GM11168 (cell line): Measurements from ENCODE around the gene TELO2.

Experiments used
- in situ Hi-C: fragments of 300-500 bp; cut with MboI; formaldehyde crosslinking; loops from one replicate; pipeline ENCODE4 v1.12.0; 2022; ENCODE audit warnings: low sequenced_read_pairs; ENCODE audit not compliant: unreplicated experiment

TELO2 gene

DNA sequence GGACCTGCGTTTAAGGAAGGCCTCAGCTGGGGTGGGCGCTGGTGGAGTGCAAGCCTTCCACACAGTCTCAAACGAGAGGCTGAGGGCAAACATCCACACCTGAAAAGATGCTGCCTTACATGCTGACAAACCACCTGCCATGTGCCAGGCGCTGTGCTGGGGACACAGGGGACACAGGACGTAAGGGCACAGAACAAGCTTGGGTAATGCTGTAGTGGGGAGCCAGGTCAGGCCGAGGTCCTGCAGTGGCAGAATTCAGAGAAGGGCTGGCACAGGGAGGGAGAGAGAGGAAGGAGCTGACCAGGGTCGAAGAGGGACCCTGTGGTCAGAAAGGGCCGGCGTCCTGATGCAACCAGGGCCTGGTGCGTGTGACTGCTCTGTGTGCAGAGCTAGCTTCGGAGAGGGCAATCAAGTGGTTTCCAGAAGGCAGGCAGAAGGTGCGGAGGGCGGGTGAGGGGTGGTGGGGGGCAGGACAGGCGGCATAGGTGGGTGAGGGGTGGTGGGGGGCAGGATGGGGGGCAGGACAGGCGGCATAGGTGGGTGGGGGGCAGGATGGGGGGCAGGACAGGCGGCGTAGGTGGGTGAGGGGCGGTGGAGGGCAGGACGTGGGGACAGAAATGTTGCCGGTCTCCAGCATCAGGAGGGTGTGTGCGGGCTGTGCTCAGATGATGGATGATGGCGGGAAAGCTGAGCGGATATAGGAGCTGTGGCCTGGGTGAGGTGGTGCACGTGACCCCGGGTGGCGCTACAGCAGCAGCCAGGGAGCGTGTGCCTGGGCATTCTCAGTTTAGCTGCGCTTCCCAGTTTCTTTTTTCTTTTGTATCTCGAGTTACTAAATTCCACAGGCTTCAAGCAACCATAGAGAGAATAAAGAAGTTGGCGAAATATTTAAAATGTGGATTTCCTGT lies 18.8 kb downstream of the TELO2 start:
- in situ Hi-C loops: no loop called here

GRCh38 chr16:1512774-1513173 lies 19.6 kb downstream of the TELO2 start:
- in situ Hi-C loops: no loop called here

- in situ Hi-C loops: no loop called here
These were observed 21.3 kb downstream of the TELO2 start for GRCh38 chr16:1514507-1514906.

GRCh38 chr16:1518626-1519135 lies 25.5 kb downstream of the TELO2 start:
- in situ Hi-C loops: no loop called here

DNA sequence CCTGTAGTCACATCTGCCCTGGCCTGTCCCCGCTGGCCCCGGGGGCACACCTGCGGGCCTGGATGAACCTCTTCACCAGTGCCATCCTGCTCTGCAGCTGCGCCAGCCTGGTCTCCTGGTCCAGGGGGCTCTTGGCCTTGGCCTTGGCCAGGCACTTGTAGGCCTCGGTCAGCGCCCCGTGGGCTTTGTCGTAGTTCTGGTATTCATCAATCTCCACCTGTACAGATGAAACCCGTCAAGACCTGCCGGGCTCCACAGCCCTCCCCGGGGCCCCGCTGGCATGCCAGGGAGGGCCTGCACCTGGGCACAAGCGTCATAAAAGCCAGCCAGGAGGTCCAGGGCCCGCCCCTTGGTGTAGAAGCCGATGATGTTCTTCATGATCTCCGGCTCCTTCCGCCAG lies 26.7 kb downstream of the TELO2 start:
- in situ Hi-C loops: no loop called here

- in situ Hi-C loops: no loop called here
These were observed 27.3 kb downstream of the TELO2 start for GRCh38 chr16:1520461-1520860.

DNA sequence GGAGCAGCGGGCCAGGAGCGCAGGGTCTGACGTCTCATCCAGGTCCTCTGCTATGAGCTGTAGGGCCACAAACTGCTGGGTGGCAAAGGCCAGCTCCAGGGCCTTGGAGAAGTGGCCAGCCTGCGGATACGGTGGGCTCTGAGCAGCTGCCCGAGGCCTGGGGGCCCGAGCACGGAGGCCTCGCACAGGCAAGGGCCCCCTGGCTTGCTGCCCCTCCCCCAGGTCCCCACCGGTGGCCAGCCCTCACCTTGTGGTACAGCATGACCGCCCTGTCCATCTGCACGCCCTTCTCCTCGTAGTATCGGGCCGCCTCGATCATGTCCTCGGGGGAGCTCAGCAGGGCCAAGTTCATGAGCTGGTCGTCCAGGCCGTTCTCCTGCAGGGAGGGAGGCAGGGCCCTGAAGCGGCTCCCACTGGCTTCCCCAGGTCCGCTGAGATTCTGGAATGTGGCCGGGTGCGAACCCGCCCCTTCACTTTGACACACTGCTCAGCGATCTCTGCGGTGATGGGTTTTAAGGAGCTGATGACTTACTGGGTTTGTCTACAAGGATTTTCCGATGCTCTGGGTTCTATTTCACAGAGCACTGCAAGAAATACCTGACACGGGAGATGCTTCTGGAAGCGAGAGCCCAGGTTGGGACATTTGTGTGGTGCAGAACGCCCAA lies 30.6 kb downstream of the TELO2 start:
- in situ Hi-C loops: no loop called here

GRCh38 chr16:1524366-1524765 lies 31.2 kb downstream of the TELO2 start:
- in situ Hi-C loops: no loop called here

DNA sequence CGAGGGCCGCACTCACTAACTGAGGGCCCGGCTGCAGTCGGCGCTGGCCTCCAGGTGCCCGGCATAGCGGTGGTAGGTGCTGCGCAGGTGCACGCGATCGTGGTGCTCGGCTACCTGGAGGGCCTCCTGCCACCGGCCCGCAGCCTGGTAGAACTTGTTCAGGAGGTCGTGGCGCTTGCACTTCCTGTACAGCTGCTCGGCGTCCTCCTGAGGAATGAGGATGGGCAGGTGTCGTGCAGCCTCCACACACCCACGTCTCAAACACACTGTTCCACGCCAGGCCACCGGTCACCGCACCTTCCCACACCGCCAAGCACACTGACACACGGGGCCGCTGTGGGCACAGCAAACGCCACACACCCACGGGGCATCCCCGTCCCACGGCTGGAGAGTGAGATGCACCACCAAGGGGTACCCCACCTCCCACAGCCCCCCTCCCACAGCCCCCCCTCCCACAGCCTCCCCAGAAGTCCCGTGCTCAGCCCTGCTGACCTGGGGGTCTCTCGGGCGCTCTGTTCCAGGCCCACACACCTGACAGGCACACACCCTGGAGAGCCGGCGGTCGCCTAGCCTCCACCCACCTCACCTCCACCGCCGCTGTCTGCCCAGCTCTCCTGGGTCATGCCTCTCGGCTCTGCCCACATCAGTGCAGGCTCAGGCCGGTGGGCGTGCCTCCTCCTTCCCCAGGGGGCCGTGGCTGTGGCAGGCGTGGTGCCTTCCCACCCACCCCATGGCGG lies 32.9 kb downstream of the TELO2 start:
- in situ Hi-C loops: no loop called here

DNA sequence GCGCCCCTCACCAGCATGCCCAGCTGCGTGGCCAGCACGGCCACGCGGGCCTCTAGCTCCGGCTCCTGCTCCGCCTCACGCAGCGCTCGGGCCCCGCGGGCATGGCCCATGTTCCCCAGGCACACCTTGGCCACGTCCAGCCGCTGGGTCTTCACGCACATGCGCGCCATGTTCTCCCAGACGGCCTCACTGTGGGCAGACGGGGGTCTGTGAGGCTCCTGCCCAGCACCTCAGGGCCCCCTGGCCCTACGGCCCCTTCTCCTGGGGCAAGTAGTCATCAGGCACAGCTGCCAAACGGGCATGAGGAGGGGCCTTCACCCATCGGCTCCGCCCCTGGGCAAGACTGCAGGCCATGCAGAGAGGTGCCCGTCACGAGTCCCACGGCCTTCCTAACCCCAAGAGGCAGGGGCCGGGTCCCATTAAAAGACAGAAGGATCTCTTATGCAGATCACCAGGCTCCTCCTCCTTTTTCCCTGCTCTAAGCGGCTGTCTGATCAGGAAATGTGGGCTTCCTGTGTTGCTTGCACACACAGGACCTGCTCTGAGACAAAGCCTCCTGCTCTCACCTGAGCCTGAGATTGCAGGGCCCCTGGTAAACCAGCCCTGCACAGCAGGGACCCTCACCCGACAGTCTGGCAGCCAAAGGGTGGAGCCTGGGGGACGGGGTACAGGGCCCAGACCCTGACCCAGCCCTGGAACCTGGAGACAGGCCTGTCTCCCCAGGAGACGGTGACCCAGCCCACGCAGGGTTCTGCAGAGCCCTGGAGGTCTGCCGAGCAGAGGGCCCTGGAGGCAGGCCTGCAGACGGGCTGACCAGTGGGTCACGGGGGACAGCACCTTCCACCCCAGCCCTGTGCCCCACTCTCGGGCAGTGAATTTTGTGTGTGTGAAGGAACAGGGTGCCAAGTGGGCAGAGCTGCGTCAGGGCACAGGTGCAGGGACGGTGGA lies 33.7 kb downstream of the TELO2 start:
- in situ Hi-C loops: no loop called here

DNA sequence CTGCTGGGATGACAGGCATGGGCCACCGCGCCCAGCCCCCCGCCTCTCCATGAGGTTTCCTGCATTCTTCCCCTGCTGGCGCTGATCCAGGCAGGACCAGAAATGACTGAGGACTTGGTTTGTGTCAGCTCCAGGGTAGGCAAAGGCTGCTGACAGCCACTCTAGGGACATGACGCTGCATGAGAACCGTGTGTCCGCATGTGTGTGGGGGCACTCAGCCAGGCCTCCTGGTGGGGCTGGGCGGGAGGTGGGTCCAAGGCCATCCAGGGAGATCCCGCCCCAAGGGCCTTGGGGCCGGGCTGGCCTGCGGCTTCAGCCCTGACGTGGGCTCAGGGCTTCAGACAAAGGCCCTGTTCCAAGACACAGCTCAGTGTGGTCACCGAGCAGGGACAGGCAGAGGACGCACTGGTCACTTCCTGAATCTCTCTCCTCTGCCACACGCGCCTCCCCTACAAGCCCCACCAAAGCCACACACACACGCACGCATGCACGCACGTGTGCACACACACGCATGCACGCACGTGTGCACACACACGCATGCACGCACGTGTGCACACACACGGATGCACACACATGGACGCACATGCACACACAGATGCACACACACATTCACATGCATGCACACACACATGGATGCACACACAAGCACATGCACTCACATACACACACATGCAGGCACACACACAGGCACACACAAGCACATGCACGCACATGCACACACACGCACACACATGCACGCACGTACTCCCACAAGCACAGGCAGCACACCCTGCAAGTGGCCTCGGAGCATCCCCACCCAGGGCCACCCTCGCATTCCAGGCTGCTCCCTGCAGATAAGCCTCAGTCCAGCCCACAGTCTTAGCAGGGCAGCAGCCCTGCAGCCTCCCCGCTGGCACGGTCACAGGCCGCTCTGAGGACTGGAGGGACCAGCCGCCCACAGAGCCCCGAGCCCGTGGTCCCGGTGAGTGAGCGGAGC lies 35.0 kb downstream of the TELO2 start:
- in situ Hi-C loops: no loop called here

DNA sequence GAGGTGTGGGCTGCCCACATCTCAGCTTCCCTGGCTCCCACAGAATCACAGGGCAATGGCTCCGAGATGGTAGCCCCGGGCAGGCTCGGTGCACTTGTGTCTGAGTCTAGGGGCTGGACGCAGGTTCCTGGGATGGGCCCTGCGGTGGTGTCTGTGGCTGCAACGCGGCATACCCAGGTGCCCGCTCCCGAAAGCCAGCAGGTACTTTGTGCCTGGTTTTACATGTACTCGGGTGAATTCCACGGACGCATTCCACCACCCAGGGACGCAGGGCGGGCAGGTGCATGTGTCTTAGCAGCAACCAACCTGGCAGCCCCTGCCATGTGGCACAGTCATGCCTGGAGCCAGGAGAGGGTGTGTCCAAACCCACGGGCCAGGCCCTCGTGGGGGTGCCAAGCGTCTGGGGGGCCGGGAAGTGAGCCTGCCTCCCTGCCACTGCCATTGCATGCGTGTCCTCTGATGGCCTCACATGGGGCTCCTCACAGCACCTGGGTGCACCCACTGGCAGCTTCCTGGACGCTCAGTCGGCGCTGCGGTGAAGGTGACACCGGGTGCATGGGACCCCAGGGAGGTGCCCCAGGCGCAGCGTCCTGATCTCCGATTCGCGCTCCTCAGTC lies 35.9 kb downstream of the TELO2 start:
- in situ Hi-C loops: no loop called here

- in situ Hi-C loops: no loop called here
These were observed 37.3 kb downstream of the TELO2 start for GRCh38 chr16:1530349-1530882.

GRCh38 chr16:1530883-1531637 lies 37.9 kb downstream of the TELO2 start:
- in situ Hi-C loops: no loop called here

DNA sequence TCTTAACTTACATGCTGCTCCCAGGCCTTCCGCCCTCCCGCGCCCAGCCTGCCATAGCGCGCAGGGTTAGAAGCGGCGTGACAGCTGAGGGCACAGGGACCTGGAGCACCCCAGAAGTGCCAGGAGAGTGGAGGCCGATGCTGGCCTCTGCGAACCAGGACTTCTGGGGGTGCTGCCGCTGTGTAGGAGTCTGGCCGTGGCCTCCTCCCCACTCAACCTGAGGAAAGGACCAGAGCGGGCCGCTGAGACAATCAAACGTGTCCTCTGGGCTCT lies 38.4 kb downstream of the TELO2 start:
- in situ Hi-C loops: no loop called here

GRCh38 chr16:1532081-1532760 lies 39.1 kb downstream of the TELO2 start:
- in situ Hi-C loops: no loop called here

DNA sequence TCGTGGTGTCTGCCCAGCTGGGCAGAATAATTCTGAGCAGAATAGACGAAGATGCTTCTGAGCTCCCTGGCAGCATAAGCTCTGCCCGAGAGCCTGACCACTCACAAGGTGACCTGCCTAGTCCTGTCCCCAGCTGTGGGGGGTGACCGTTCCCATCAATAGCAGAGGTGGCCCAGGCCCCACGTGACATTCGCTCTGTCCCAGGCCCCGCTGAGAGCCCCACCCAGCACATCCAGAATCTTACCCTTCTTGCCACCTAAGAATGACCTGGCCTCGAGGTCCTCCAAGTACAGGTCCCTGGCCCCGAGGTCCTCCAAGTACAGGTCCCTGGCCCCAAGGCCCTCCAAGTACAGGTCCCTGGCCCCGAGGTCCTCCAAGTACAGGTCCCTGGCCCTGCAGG lies 39.6 kb downstream of the TELO2 start:
- in situ Hi-C loops: no loop called here
